ENCODE data around the gene PLXNA1.

The PLXNA1 gene

DNA sequence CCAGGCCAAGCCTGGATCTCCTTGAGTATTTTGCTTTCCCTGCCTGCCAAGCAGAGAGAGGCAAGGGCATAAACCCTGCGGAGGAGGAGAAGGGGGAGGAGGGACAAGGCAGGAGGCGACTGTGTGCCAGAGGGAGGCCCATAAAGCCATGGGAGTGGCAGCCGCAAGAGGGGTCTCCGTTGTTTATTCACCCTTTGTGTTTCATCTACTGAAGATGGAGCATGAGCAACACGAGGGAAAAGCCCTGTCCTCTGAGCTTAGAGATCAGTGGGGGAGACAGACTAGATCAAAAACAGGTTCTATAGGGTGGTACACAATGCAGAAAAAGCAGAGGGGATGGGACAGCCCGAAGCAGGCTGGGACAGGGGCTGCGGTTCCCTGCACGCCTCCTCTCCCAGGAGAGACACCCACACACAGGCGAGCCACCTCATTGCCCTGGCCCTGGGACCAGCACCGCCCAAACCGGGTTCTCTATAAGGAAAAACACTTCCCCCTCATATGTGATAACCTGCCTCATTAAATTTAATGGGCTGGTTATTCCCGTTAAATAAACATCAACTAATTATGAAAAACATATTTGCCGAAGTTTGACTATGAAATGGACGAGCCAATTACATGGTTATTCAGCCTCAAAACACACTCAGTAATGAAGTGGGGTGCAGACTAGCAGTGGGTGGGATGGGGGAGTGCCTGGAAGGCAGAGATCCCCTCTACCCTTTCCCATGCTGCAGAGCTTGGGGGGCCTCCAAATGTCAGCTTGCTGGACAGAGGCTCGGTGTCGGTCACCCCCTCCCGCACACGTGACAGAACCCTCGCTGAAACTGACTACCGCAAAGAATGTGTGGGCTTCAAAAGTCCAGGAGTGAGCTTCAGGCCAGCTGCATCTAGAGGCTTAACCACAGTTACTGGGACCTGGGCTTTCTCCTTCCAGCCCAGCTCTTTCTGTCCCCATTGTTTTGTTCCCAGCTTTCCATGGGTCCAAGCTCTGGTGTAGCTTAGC, 14.2 kb upstream of the PLXNA1 start:
- no peak for DNase-seq

DNA sequence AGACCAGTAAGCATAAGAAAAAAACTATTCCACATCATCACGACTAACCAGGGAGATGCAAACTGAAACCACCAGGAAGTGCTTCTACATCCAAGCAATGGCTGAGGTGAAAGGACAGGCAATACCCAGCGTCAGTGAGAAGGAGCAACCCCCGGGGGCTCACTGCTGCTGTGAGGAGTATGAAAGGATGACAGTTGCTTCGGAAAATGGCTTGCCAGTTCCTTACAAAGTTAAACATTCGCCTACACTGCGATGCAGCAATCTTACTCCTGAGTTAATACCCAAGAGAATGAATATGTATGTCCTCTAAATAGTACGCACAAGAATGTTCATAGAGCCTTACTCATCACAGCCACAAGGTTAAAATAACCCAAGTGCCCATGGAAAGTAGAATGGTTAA, 13.3 kb upstream of the PLXNA1 start:
- DNase-seq = no peak

DNA sequence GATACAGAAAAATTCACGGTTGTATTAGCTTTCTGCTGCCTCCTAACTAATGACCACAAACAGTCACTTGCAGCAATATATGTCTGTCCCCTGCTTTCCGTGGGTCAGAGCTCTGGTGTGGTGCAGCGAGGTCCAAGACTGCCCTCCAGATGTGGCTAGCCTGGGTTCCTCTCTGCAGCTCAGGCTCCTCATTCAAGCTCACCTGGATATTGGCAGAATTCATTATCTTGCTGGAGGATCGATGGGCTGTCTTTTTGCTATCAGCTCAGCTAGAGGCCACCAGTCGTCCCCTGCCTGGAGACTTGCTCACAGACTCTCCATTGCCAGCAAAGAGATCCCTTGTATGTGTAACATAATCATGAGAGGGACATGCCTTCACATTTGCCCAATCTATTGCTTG, 12.8 kb upstream of the PLXNA1 start:
- DNase-seq = no peak

DNA sequence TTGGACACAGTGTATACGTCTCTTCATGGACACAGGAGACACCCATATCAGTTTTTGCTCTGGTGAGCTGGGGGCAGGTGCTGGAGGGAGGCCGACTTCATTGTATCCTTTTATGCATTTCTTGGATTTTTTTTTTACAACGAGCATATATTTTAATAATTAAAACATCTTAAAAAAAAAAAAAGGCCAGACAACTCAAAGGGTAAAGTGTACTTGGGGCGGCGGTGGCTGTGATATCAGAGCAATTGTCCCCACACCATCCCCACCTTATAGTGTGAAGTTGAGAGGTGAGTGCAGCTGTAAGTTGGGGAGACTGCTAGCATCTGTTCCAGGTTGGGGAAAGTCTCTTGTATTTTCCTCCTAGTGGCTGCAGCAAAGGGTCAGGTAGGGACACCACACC, 12.0 kb upstream of the PLXNA1 start:
- no peak for DNase-seq

DNA sequence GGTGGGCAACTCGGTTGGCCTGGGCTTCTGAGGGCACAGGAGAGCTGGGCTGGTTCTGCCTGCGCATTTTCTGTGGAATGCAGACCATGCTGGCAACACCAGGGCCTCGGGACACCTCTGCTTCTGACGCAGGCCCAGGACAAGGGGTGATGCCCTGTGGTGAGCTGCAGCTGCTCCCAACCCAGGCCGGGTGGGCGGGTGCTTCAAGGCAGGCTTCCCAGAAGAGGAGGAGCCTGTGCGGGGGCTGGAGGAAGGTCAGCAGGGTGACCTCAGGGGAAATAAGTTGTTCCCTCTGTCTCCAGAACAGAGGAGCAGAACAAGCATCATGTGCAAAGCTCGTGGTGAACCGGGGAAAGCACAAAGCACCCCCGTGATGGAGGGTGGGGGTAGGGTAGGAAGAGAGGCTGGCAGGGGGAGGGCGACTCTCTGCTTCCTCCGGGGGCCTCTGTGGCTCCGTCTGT, 11.0 kb upstream of the PLXNA1 start:
- no peak for DNase-seq

DNA sequence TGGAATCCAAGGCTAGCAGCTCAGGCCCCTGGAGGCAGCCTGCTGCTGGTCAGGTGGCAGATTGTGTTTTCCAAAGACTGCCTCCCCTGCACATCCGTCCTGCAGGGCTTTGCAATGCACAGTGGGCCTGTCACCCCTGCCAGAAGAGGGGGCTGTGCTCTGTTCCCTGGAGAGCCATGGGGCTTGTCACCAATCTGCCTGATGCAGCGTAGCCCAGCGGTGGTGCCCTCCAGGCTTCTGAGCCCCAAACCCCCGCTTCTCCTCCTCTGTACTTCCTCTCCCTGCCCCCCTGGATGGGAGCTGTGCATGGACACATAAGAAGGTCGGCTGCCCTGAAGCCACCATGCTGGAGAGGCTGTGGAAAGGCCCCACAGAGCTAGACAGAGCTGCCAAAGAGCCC, 10.0 kb upstream of the PLXNA1 start:
- no peak for DNase-seq

DNA sequence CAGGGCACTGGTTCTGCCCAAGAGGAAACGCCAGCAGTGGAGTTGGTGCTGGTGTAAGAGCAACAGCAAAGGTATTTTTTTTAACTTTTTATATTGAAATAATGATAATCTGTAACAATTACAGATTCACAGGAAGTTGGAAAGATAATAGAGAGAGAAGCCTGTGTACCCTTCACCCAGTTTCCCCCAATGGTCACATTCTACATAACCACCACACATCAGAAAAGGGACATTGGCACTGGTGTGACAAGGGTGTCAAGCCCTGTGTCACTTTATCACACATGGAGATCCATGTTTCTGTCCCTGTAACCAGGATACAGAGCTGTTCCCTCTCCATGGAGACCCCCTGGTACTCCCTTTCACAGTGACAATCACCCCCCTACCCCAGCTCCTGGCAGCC, 9.1 kb upstream of the PLXNA1 start:
- no peak for DNase-seq

DNA sequence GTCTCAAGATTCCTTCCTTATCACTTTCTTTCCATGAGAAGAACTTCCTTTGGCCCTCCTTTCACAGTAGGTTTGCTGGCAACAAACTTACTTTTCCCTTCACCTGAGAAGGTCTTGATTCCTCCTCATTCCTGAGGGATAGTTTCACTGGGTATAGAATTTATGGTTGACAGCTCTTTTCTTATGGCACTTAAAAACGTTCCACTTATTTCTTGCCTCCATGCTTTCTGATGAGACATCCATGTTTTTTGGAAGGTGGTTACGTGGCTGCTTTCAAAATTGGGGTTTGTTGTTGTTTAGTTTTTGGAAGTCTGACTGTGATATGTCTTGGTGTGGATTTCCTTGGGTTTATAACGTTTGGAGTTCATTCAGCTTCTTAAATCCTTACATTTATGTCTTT, 8.2 kb upstream of the PLXNA1 start:
- no peak for DNase-seq

DNA sequence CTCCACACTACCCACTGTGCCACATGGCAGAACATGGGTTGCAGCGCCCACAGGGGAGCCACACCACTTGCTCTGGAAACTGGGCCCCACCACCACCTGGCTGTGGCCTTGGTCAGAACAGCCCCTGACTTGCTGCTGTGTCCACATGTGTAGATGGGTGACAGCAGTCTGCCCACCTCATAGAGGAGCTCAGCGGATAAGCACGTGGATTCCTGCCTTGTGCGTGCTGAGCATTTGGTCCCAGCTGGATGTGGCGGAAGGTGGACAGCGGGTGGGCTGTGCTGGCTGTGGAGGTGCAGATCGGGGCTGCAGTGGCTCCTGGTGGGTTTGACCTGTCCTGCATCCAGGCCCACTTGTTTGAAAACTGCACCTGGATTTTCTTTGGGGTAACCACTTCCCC, 6.0 kb upstream of the PLXNA1 start:
- DNase-seq = no peak

DNA sequence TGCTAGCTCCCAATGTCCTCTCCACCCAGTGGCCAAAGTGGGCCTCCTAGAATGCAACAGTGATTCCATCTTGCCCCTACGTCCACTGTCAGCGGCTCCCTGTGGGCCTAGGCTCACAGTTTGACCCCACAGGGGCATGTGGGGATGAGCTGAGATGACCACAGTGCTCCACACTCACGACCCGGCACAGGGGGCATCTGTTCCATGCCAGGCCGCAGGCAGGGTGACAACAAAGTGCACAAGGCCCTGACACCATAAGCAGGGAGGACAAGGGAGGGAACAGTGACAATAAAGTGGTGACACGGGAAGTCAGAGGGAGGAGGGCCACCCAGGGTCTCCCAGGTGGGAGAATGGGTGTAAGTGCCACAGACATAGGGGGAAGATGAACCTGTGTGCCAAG, 5.1 kb upstream of the PLXNA1 start:
- no peak for DNase-seq

DNA sequence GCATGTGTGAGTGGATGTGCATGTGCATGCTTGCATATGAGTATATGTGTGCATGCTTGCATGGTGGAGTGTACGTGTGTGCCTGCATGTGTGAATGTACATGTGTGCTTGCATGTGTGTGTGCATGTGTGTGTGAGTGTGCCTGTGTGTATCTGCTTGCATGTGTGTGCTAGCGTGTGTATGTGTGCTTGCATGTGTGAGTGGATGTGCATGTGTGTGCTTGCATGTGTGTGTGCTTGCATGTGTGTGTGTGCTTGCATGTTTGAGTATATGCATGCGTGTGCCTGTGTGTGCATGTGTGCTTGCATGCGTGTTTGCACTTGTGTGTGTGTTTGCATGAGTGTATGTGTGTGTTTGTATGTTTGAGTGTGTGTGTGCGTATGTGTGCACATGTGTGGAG, 4.6 kb upstream of the PLXNA1 start:
- DNase-seq = no peak

DNA sequence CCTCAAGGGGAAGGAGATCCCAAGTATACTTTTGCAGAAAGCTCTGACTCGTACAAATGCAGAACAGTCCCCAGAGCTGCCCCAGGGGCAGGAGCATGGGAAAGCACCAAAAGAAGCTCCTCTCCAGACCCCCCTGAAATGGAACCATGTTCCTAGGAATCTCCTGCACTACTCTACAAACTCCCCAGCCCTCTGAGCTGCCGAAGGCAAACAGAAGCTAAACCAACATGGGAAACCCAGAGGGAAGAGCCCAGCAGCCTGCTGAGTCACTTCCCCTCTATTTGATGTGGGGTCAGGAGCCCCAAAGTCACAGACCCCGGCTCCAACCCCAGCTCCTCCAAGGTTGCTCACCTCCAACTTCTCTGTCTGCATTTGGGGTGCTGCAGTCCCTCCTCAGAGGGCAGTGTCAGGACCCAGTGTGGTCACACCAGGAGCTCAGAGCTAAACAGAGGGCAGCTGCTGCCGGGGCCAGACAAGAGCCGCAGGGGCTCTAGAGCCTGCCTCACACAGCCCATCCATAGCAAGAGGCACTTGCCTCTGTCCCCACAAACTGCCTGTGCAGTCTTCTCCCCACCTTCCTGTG, 3.8 kb upstream of the PLXNA1 start:
- no peak for DNase-seq

DNA sequence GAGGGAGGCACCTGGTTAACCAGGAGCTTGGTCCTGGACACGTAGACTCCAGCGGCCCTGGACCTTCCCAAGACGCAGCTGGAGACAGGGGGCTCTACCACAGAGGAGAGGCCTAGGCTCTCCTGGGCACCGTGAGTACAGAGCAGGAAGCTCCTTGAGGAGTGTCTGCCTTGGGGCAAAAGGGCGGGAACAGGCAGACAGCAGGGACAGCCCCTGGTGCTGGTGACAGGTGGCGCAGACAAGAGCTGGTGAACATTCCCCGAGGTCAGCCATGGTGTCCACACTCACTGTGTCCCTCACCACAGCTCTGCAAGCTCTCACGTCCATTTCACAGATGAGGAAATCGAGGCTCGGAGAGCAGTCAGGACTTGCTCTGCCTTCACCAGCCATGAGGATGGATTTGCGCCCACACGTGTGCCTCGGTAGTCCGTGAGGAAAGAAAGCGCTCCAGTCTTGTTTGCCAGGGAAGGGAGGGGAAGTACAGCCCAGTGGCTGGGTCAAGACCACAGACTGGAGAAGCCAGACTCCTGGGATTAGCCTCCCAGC, 2.6 kb upstream of the PLXNA1 start:
- DNase-seq = no peak

DNA sequence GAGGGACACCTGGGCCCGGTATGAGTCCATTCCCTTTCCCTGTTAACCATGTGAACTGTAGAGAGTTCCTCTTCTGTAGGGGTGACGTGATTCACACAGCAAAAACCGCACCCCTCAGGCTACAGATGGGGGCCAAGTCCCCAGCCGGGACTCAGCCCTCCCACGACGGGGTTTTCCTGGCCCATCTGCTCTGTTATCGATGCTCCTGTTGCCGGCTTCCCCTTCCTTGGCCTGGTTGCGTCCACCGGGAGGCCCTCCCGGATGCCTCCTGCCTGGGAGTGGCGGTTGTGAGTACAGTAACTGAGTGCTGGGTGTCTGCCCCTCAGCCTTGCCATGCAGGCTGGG, 817 bp upstream of the PLXNA1 start:
- DNase-seq = peak; percentile 66

DNA sequence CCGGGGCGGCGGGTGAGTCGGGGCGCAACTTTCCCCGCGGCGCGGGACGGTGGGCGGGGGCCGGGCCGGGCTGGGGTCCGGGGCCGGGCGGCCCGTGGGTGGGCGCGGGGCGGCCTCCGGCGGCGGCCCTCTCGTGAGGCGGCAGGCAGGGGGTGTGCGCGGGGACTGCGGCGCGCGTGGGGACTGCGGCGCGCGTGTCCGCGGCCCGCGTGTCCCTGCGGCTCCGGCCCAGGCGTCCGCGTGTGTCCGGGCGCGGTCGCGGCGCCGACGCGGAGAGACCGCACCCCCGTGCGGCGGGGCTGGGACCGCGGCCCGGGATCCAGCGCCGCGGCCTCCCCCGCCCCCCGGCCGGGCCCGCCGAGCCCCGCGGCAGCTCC, 349 bp downstream of the PLXNA1 start:
- peak; percentile 13 for DNase-seq

DNA sequence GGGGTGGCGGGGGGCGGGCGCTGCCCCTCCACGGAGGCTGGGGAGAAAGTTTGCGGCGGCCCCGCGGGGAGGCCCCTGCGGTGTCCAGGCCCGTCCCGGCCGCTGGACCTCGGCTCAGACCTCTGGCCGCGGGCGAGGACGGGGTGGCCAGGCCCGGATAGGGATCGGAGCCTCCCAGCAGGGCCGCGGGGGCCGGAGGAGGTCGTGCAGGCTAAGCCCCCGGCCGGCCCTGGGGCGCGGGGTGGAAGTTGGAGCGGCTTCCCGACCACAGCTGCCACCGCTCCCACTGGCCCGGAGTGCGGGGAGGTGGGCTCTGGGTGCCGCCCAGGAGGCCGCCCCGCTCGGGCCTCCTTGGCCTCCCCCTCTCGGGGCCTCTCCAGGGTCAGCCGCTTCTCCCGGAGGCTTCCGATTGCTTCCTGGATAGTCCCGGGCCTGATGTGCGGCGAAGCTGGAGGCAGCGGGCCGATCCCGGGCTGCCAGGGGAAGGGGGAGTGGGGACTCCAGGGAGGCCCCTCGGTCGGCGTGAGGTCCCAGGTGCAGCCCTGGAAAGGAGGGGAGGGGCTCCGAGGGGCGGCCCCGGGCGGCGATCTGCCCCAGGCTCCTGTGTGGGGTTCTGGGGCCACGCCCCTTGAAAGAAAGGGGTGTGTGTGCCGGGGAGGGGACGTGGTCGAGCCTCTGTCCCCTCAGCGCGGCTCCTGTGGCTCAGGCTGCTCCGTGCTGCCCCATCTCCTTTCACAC, 907 bp downstream of the PLXNA1 start:
- peak; percentile 40 for DNase-seq

DNA sequence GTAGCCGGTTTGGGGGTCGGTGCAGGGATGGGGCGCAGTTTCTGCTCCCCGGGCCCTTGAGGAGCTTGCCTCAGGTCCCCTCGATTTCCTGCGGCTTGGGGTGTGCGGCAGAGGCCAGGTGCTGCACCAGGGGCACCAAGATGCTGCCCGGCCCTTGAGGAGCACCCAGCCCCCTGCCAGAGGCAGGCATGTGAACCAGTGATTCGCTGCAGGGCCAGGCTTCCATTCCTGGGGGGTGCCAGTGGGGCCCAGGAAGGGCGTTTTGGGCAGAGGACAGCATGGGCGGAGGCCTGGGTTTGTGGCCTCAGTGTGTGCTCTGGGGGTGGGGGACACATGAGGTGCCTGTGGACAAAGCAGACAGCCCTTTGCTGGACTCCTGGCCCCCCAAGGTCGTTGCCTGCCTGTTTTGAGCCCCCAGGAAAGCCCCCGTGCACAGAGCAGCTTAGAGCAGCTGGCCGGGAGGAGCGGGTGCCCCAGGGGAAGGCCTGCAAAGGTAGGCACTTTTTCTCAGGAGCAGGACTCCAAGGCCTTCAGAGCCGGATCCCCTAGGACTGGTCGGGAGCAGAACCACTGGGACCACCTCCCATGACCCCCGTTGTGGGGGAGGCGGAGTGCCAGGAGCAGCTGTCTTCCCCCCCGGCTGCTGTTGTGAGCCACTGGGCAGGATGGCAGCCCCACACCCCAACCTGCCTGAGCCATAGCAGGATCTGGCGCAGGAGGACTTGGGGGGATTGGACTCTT, 1.6 kb downstream of the PLXNA1 start:
- no peak for DNase-seq

DNA sequence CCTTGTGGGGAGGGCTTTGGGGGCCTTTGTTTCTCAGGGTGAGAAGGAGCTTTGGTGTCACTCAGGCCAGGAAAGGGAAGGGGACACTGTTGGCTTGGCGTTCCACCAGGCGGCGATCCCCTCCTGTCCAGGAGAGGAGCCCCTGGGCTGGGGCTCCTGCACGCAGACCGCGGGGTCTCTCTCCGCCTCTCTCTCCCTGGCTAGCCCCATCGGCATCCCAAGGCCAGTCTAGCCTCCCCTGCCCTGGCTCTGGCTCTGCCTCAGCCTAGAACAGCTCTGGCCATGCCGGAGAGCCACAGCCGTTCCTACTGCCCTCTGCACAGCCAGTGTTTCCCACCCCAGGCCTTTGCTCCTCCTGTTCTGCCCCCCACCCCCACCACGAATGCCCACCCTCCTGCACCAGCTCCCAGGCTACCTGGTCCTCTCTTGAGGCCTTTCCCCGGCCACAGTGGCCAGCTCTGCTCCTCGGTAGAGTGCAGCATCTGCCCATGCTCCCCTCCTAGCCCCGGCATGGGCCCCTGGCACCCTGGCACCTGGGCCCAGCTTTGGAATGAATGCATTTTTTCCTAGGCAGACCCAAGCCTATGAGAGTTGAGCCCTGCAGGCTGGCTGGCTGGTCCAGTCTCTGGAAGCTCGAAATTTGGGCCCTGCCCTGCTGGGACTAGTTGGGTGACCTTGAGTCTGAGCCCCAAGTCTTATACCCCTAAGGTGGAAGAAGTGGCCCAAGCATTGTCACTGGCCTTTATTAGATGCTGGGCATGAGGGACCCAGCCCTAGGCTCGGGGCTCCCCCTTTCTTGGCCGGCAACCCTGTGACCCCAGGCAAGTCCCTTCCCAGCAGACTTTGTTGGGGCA, 2.4 kb downstream of the PLXNA1 start:
- DNase-seq = no peak

DNA sequence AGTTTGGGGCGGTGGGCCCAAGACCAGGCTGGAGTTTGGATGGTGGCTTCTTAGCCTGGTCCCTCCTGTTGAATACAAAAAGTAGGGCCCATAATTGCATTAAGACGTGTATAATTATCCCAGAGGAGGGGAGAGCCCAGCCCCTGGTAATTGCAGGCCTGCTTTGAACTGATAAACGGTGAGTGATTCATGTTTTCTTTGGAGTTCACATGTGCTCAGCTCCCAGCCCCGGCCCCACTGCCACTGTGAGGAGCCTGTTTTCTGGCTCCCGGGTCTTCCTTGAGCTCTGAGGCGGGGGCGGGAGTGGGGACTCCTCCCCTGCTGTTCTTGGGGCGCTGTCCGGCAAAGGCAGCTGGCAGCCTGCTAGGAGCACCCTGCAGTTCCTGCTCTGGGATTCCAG, 3.1 kb downstream of the PLXNA1 start:
- no peak for DNase-seq

DNA sequence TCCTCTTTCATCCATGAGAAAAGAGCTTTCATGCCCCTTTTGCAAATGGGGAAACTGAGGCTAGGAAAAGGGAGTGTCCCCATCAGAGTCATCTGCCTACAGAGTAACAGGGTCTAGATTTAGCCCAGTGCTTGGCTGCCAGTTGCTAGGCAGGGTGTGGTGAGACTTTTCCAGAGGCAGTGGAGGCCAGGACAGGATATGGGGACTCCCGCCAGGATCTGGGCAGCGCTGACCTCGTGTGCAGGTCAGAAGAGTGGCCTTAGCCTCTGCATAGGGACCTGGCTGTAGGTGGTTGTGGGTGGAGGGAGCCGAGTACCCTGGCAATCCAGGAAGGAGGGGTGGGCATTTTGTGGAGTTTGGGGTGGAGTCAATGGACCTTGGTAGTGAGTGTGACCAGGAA, 4.2 kb downstream of the PLXNA1 start:
- DNase-seq = no peak

DNA sequence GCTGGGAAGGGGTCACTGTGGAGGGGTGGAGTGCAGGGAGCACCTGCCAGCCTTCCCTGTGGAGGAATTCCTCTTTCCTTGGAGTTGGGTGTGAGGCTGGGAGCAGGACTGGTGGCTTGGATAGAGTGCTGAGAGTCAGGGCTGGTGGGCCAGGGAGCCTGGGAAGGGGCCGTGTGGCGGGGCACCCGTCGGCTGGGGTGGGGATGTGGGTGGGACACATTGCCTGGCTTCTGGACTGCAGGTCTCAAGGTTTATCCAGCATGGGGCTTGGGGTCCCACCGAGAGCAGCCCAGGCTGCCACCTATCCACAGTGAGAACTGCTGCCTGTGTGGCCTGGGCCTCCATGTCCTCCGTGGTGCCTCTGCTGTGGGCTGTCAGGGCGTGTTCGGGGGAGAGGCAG, 4.7 kb downstream of the PLXNA1 start:
- DNase-seq = no peak

DNA sequence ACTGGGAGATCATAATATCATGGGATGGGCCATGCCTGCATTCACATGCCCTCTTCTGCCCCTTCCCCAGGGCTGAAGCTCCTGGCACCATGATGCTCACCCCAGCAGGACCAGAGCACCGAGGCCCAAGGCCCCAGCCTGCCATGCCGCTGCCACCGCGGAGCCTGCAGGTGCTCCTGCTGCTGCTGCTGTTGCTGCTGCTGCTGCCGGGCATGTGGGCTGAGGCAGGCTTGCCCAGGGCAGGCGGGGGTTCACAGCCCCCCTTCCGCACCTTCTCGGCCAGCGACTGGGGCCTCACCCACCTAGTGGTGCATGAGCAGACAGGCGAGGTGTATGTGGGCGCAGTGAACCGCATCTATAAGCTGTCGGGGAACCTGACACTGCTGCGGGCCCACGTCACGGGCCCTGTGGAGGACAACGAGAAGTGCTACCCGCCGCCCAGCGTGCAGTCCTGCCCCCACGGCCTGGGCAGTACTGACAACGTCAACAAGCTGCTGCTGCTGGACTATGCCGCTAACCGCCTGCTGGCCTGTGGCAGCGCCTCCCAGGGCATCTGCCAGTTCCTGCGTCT, 5.6 kb downstream of the PLXNA1 start:
- no peak for DNase-seq
